GM19035 (cell line): Measurements from ENCODE around the gene DENND6B.
"Not testable (repeated sequence)": the region's sequence is repeated elsewhere in the genome, so short reads cannot be mapped to it uniquely, and the experiment has no call there.

Source experiments
- ATAC-seq: cut with Tn5 transposase; IDR thresholded peaks from one replicate; pipeline ENCODE4 v1.9.1; 2021; ENCODE audit not compliant: unreplicated experiment

DENND6B gene

GRCh38 chr22:50339945-50340879 is 13.4 kb upstream of the DENND6B start:
- no peak for ATAC-seq

- no peak for ATAC-seq
Measured at GRCh38 chr22:50338860-50339462, 12.1 kb upstream of the DENND6B start.

GRCh38 chr22:50338042-50338573 is 11.3 kb upstream of the DENND6B start:
- ATAC-seq: no peak

DNA sequence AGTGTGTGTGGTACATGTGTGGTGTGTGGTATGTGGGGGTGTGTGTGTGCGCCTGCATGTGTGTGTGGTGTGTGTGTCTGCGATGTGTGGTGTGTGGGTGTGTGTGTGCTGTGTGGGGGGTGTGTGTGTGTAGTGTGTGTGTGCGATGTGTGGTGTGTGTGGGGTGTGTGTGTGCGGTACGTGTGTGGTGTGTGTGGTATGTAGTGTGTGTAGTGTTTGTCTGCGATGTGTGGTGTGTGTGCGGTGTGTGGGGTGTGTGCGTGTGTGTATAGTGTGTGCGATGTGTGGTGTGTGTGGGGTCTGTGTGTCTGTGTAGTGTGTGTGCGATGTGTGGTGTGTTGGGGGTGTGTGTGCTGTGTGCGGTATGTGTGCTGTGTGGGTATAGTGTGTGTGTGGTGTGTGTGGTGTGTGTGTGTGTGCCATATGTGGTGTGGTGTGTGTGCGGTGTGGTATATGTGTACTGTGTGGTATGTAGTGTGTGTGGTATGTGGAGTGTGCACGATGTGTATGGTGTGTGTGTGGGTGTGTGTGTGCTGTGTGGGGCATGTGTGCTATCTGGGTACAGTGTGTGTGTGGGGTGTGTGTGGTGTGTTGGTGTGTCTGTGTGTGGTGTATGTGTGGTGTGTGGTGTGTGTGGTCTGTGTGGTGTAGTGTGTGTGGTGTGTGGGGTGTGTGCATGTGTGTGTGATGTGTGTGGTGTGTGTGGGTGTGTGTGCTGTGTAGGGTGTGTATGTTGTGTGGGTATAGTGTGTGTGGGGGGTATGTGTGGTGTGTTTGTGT is 10.6 kb upstream of the DENND6B start:
- no peak for ATAC-seq

- ATAC-seq: not testable (repeated sequence)
Measured at GRCh38 chr22:50334433-50334832, 7.6 kb upstream of the DENND6B start.

- ATAC-seq: no peak
Measured at GRCh38 chr22:50329236-50329635, 2.4 kb upstream of the DENND6B start.

GRCh38 chr22:50327711-50328019 is 853 bp upstream of the DENND6B start:
- no peak for ATAC-seq

DNA sequence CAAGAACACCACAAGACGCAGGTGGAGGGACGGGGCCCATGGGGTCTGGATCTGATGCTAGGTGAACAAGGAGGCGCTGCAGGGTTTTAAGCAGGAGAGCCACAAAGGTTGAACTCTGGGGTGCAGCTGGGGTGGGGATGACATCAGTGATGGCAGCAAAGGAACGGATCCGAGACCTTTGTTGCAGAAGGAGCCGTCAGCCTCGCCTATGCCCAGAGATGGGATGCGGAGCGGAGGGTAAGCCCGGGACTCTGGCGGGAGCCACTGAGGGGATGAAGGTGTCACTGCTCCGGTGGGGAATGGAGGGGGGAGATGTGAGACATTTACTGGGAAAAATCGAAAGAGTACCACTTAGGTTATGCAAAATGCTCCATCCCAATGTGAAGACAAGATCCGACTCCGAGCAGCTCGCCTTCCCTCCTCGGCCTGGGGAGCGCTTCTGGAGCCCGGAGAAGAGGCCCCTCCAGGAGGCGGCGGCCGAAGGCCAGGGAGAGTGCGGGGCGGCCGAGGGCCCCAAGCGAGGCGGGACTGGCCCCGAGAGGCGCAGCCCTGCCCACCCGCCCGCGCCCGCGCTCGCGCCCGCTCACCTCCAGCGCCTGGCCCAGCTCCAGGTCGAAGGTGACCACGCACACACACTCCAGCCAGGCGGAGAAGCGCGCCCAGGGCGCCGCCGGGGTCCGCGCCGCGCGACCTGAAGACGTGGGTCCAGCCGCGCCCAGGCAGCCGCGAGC is 422 bp downstream of the DENND6B start:
- ATAC-seq: peak; percentile 31

- no peak for ATAC-seq
Measured at GRCh38 chr22:50325444-50326224, 1.2 kb downstream of the DENND6B start.

- no peak for ATAC-seq
Measured at GRCh38 chr22:50323900-50324299, 2.9 kb downstream of the DENND6B start.

DNA sequence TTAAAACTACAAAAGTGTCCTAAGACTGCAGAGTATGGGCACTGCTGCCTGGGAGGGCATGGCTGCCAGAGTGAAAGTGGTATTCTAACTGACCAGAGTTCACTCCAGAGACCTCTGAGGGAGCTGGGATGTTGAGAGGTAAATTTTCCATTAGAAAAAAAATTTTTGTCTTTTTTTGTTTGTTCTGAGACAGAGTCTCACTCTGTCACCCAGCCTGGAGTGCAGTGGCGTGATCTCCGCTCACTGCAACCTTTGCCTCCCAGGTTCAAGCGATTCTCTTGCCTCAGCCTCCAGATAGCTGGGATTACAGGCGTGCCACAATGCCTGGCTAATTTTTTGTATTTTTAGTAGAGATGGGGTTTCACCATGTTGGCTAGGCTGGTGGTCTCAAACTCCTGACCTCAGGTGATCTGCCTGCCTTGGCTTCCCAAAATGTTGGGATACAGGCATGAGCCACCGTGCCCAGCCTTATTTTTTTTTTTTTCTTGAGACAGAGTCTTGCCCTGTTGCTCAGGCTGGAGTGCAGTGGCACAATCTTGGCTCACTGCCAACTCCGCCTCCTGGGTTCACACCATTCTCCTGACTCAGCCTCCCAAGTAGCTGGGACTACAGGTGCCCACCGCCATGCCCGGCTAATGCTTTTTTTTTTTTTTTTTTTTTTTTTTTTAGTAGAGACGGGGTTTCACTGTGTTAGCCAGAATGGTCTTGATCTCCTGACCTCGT is 4.3 kb downstream of the DENND6B start:
- not testable (repeated sequence) for ATAC-seq

GRCh38 chr22:50320671-50321325 is 6.0 kb downstream of the DENND6B start:
- no peak for ATAC-seq

DNA sequence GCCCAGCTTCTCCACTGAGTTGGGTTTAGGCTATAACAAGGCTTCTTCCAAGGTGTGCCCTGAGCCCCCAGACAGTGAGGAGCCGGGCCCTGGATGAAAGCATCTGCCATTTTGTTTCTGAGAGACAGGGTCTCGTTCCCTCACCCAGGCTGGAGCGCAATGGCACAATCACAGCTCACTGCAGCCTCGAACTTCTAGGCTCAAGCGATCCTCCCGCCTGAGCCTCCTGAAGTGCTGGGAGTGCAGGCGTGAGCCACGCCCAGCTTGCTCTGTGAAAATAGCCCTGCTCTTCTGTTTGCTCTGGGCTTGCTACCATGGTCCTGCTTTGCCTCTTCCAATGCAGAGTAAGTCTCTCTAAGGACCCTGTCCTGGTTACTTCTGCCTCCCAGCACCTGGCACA is 6.7 kb downstream of the DENND6B start:
- ATAC-seq: no peak

GRCh38 chr22:50319503-50319951 is 7.3 kb downstream of the DENND6B start:
- no peak for ATAC-seq

GRCh38 chr22:50318698-50319411 is 8.0 kb downstream of the DENND6B start:
- ATAC-seq: no peak

DNA sequence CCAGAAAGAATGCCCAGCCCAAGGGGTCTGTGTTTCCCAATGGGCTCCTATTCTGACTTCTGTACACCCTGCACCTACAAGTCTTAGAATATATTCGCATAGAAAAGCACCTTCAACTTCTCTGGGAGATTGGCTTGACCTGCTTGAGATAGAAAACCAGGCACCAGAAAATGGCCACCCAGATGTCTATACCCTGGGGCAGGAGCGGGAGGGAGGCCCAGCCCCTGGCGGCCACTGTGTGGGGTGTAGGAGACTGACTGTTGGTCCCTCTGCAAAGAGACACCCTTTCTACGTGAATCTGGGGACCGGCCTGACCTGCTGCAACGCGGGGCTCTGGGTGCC is 8.5 kb downstream of the DENND6B start:
- no peak for ATAC-seq

DNA sequence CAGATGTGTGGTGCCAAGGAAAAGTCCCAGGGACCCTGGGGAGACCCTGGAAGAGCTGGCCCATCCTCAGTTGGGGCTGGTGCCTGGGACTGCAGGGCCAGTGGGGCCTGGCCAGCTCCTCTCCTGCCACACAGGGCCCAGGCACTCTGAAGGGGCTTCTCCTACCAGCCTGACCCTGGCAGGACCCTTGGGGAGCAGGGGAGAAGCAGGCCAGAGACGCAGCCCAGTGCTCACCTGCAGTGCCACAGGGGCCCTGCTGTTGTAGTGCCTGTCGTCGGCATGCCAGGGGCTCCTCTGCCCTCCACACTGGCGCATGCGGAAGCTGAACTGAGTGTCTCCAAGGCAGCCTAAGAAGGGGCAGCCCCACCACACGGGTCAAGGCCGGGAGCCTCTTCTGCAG is 9.1 kb downstream of the DENND6B start:
- ATAC-seq: no peak

- no peak for ATAC-seq
Measured at GRCh38 chr22:50317178-50317577, 9.6 kb downstream of the DENND6B start.
